Spleen (tissue), 11 donors: ENCODE results near the gene ANKDD1A. TPM values are rescaled to one million over a fixed set of nuclear protein-coding genes. Genes with fewer than 3 reads are reported as not detected.

ENCODE experiments used
- DNase-seq: peaks from one replicate; pipeline ENCODE4 v3.0.0-alpha.2; 2020
- H3K27ac ChIP-seq, 8 donors: fragments of 200-600 bp; sonication (generic) in 7 of 8; 1 replicate in 4 of 8; 2 replicates in 4 of 8; pipeline versions ENCODE4 v1.5.0 to v1.8.0; 2016 to 2021; ENCODE audit warnings: inconsistent platforms in 4 of 8, mild to moderate bottlenecking in 4 of 8, moderate library complexity in 1 of 8
- H3K27me3 ChIP-seq, 7 donors: fragments of 200-600 bp; sonication (generic) in 6 of 7; replicated peaks in 1 of 7; 1 replicate in 4 of 7; 2 replicates in 3 of 7; pipeline versions ENCODE4 v1.5.0 to v1.8.0; 2016 to 2021; ENCODE audit warnings: inconsistent platforms in 3 of 7, mild to moderate bottlenecking in 1 of 7
- H3K36me3 ChIP-seq, 6 donors: fragments of 200-600 bp; sonication (generic) in 5 of 6; 1 replicate in 4 of 6; 2 replicates in 2 of 6; pipeline versions ENCODE4 v1.5.0 to v1.8.0; 2016 to 2021; ENCODE audit warnings: inconsistent platforms in 2 of 6
- H3K4me1 ChIP-seq, 6 donors: fragments of 200-600 bp; sonication (generic) in 5 of 6; 1 replicate in 3 of 6; 2 replicates in 3 of 6; pipeline versions ENCODE4 v1.5.0 to v1.8.0; 2016 to 2021; ENCODE audit warnings: inconsistent platforms in 3 of 6
- H3K4me3 ChIP-seq, 8 donors: fragments of 200-600 bp; sonication (generic) in 7 of 8; 1 replicate in 4 of 8; 2 replicates in 4 of 8; pipeline versions ENCODE4 v1.5.0 to v1.8.0; 2016 to 2021; ENCODE audit warnings: inconsistent platforms in 4 of 8, mild to moderate bottlenecking in 4 of 8, moderate library complexity in 2 of 8
- H3K9me3 ChIP-seq, 8 donors: fragments of 200-600 bp; sonication (generic) in 7 of 8; 1 replicate in 4 of 8; 2 replicates in 4 of 8; pipeline versions ENCODE4 v1.5.0 to v1.8.0; 2016 to 2021; ENCODE audit warnings: inconsistent platforms in 4 of 8
- CTCF ChIP-seq, 11 experiments: fragments of 200-600 bp in 7 of 11; fragments of 450-650 bp in 4 of 11; sonication (generic) in 4 of 11; IDR thresholded peaks in 8 of 11; conservative IDR thresholded peaks in 3 of 11; 1 replicate in 7 of 11; 2 replicates in 4 of 11; pipeline versions ENCODE4 v1.4.0 to v1.8.0; 2016 to 2021; ENCODE audit warnings: antibody characterized with exemption in 11 of 11, inconsistent platforms in 4 of 11, mild to moderate bottlenecking in 1 of 11
- POLR2A ChIP-seq, 3 donors: fragments of 450-650 bp; IDR thresholded peaks; one replicate each; pipeline ENCODE4 v1.5.1; 2017; ENCODE audit warnings: antibody characterized with exemption in 3 of 3, mild to moderate bottlenecking in 1 of 3
- POLR2AphosphoS5 ChIP-seq, 3 donors: sonication (generic); formaldehyde crosslinking; IDR thresholded peaks; one replicate each; pipeline ENCODE4 v1.5.1; 2017; ENCODE audit warnings: antibody characterized with exemption in 3 of 3
- WGBS, 5 donors: extraction: QIAGEN DNeasy Blood & Tissue Kit in 3 of 5; methylation state at CpG; one replicate each; pipeline versions ENCODE4 v1.1.5 to v1.1.7; 2013 to 2018; 5-methylcytosine and 5-hydroxymethylcytosine counted together
- intact Hi-C: fragments of 100-400 bp; cut with DNase I; formaldehyde crosslinking; loops from one replicate; pipeline ENCODE4 v1.15.0; 2023; ENCODE audit warnings: low total_unique reads
- polyA plus RNA-seq, 3 donors: library from polyadenylated mRNA; stranded (reverse); fragments of 200-250 nt; gene quantifications; one replicate each; pipeline ENCODE4 v1.2.1, GENCODE V29; 2013
- total RNA-seq, 7 donors: library from RNA; depleted of rRNA in 3 of 7; stranded (reverse); fragments of >200 nt in 3 of 7; fragmentation: NEBNext Ultra II Directional in 4 of 7; extraction: Animal tissue kit (Norgen Biotek cat#: 25700) in 4 of 7; gene quantifications; one replicate each; pipeline versions ENCODE4 v1.1.0 to v1.2.1, GENCODE V29; 2016 to 2021
- donor health status: healthy with polysubstance abuse.
- donor health status: DM: no; HTN: no; CAD: no; lungs with moderate emphysema.
- donor health status: DM: no; HTN: no; CAD: no.
- donor health status: Bipolar disorder and iron deficiency.
- donor health status: healthy.
- donor health status: DM: no; HTN: no; CAD: no.
- donor health status: DM: yes; HTN: yes; CAD: no.

Gene ANKDD1A
- total and polyA plus RNA-seq, 10 donors = 5.7 to 71.1 (median 41.7) TPM

DNA sequence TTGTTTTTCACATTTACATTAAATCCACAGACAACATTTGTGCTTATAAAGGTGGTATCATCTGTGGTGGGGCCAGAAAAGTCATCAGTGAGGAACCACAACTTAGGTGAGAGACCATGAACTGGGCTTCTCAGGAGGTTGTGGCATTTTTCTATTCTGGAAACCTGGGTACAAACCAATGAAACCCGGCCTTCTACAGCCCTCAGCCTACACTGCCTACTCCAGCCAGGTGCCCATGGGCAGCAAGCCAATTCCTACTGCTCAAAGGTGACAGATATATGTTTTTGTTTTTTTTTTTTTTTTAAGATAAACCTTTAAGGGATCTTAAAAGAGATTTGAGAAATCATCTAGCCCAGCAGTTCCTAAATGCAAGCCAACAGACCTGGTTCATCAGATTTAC lies 57.7 kb downstream of the ANKDD1A start:
- no peaks in the 10 kb centered on the region for H3K9me3 ChIP-seq
- H3K4me3 ChIP-seq = no peak overlapping the region
- WGBS, 5 donors = 91 to 100% (median 97%) methylated on average over 1 of the region's 1 CpG
- intact Hi-C loops = no loop called here
- H3K27ac ChIP-seq = no peak overlapping the region
- TF ChIP-seq CTCF (IDR thresholded peaks at IDR 0.05 in 8 of 11, conservative IDR thresholded peaks at IDR 0.05 in 3 of 11) (no peak), POLR2AphosphoS5 (IDR thresholded peaks at IDR 0.05) (no peak), POLR2A (IDR thresholded peaks at IDR 0.05) (no peak)
- DNase-seq = no peak
- H3K4me1 ChIP-seq = no peaks in the 10 kb centered on the region
- peaks cover 13 to 100% (median 71%) of the 10 kb centered on the region in 6 donors for H3K36me3 ChIP-seq
- no peaks in the 10 kb centered on the region for H3K27me3 ChIP-seq

GRCh38 chr15:64970698-64971097 lies 59.0 kb downstream of the ANKDD1A start:
- no peaks in the 10 kb centered on the region for H3K27me3 ChIP-seq
- no peak for DNase-seq
- no peaks in the 10 kb centered on the region for H3K4me1 ChIP-seq
- TF ChIP-seq POLR2AphosphoS5 (IDR thresholded peaks at IDR 0.05) (no peak), CTCF (IDR thresholded peaks at IDR 0.05 in 8 of 11, conservative IDR thresholded peaks at IDR 0.05 in 3 of 11) (no peak), POLR2A (IDR thresholded peaks at IDR 0.05) (no peak)
- no peak overlapping the region for H3K4me3 ChIP-seq
- intact Hi-C loops = no loop called here
- WGBS, 5 donors = 61 to 93% (median 80%) methylated on average over 7 of the region's 7 CpGs
- peaks cover 13 to 100% (median 73%) of the 10 kb centered on the region in 6 donors for H3K36me3 ChIP-seq
- H3K9me3 ChIP-seq = no peaks in the 10 kb centered on the region
- no peak overlapping the region for H3K27ac ChIP-seq

DNA sequence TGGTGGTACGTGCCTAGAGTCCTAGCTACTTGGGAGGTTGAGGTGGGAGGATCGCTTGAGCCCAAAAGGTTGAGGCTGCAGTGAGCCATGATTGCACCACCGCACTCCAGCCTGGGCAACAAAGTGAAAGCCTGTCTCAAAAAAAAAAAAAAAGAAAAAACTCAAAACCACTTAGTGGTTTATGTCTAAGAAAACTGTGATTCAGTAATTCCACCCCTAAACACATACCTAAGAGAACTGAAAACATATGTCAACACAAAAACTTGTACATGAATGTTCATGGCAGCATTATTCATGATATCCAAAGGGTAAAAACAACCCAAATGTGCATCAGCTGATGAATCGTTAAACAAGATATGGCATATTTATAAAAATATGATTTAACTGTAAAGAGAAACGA lies 63.7 kb downstream of the ANKDD1A start:
- Histone ChIP-seq H3K4me1 (no peaks in the 10 kb centered on the region), H3K27ac (no peak overlapping the region), H3K9me3 (no peaks in the 10 kb centered on the region), H3K36me3 (peaks cover 13 to 100% (median 83%) of the 10 kb centered on the region in 6 donors), H3K27me3 (no peaks in the 10 kb centered on the region), H3K4me3 (no peak overlapping the region)
- intact Hi-C loops = no loop called here
- TF ChIP-seq CTCF (IDR thresholded peaks at IDR 0.05 in 8 of 11, conservative IDR thresholded peaks at IDR 0.05 in 3 of 11) (no peak), POLR2A (IDR thresholded peaks at IDR 0.05) (no peak), POLR2AphosphoS5 (IDR thresholded peaks at IDR 0.05) (no peak)
- WGBS, 5 donors = 84 to 97% (median 86%) methylated on average over 5 of the region's 5 CpGs
- no peak for DNase-seq

GRCh38 chr15:64979252-64979710 lies 67.6 kb downstream of the ANKDD1A start:
- Histone ChIP-seq H3K36me3 (peaks cover 0 to 88% (median 55%) of the 10 kb centered on the region in 6 donors), H3K27me3 (no peaks in the 10 kb centered on the region), H3K9me3 (no peaks in the 10 kb centered on the region), H3K27ac (no peak overlapping the region), H3K4me1 (peaks cover 0 to 30% (median 15%) of the 10 kb centered on the region in 6 donors), H3K4me3 (no peak overlapping the region)
- TF ChIP-seq POLR2AphosphoS5 (IDR thresholded peaks at IDR 0.05) (no peak), CTCF (IDR thresholded peaks at IDR 0.05 in 8 of 11, conservative IDR thresholded peaks at IDR 0.05 in 3 of 11) (no peak), POLR2A (IDR thresholded peaks at IDR 0.05) (no peak)
- 80 to 94% (median 86%) methylated on average over 7 of the region's 7 CpGs for WGBS, 5 donors
- DNase-seq = no peak
- intact Hi-C loops = no loop called here
